Glomerular visceral epithelial cell (primary cell): ENCODE measurements around the gene TTLL10.
A peak's percentile ranks its signal among the peaks of the same experiment; 100 is the strongest.

ENCODE experiments used
- DNase-seq: peaks from one replicate; pipeline ENCODE4 v3.0.0-alpha.2; 2016; ENCODE audit errors: extremely low spot score

Gene TTLL10

GRCh38 chr1:1221887-1222574 is 48.4 kb downstream of the TTLL10 start:
- DNase-seq: no peak

GRCh38 chr1:1222575-1223225 is 49.0 kb downstream of the TTLL10 start:
- DNase-seq: no peak

GRCh38 chr1:1223321-1223720 is 49.6 kb downstream of the TTLL10 start:
- no peak for DNase-seq

GRCh38 chr1:1223891-1224290 is 50.2 kb downstream of the TTLL10 start:
- no peak for DNase-seq

- no peak for DNase-seq
Observed at GRCh38 chr1:1225238-1225845, 51.7 kb downstream of the TTLL10 start.

GRCh38 chr1:1225913-1226312 is 52.2 kb downstream of the TTLL10 start:
- no peak for DNase-seq

- no peak for DNase-seq
Observed at GRCh38 chr1:1226566-1227362, 53.1 kb downstream of the TTLL10 start.

- DNase-seq: no peak
Observed at GRCh38 chr1:1227386-1227785, 53.7 kb downstream of the TTLL10 start.

- no peak for DNase-seq
Observed at GRCh38 chr1:1228187-1228586, 54.5 kb downstream of the TTLL10 start.

GRCh38 chr1:1228596-1229321 is 55.1 kb downstream of the TTLL10 start:
- DNase-seq: no peak

- no peak for DNase-seq
Observed at GRCh38 chr1:1229770-1230169, 56.1 kb downstream of the TTLL10 start.

GRCh38 chr1:1230656-1231399 is 57.1 kb downstream of the TTLL10 start:
- DNase-seq: peak; percentile 72

GRCh38 chr1:1231400-1232207 is 57.9 kb downstream of the TTLL10 start, which contains the start of gene SDF4:
SDF4 (minus strand) TSS chr1:1232001; CDS start chr1:1228772, 3,229 bp downstream.
- DNase-seq: peak; percentile 97

- DNase-seq: no peak
Observed at GRCh38 chr1:1232208-1232795, 58.6 kb downstream of the TTLL10 start, which contains the start of gene B3GALT6. B3GALT6 (plus strand) TSS chr1:1232237; CDS start chr1:1232279, 42 bp downstream.

- DNase-seq: no peak
Observed at GRCh38 chr1:1232796-1233566, 59.3 kb downstream of the TTLL10 start.

- DNase-seq: no peak
Observed at GRCh38 chr1:1233567-1233892, 59.9 kb downstream of the TTLL10 start.

GRCh38 chr1:1234180-1234808 is 60.6 kb downstream of the TTLL10 start:
- DNase-seq: no peak

GRCh38 chr1:1235016-1235744 is 61.5 kb downstream of the TTLL10 start:
- no peak for DNase-seq
